NT2/D1 (cell line): ENCODE data around the gene SLC37A1.

ENCODE experiments used
- SUZ12 ChIP-seq: IDR thresholded peaks from 2 replicates; pipeline ENCODE4 v1.6.1; 2011; ENCODE audit not compliant: insufficient read length, insufficient read depth; ENCODE audit errors: extremely low read depth
- YY1 ChIP-seq: IDR thresholded peaks from 2 replicates; pipeline ENCODE4 v1.6.1; 2011; ENCODE audit not compliant: insufficient read length, insufficient read depth
- ZNF274 ChIP-seq: IDR thresholded peaks from 2 replicates; pipeline ENCODE4 v1.6.1; 2011; ENCODE audit warnings: mild to moderate bottlenecking, low read depth, low read length

DNA sequence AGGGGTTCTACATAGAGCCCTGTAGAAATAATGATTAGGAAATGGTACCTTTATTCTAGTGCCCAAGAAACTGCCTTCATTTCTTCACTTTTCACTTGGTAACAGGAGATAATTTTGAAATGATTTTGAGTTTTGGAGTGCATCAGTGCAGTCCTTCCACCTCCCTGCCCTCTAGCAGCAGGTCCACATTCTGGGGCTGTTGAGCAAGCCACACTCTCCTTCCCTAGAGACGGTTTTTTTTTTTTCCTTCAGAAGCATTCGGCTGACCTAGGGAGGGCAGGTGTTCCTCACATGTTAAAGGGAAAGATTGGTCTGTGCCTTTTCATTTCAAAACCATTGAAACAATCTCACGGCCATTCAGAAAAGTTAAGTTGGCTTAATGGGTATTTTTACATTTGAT, 39.8 kb downstream of the SLC37A1 start:
- TF ChIP-seq SUZ12 (no peak), YY1 (no peak), ZNF274 (no peak)
